KMS-11 (cell line): ENCODE results near the gene ARMH2.

ENCODE experiments used
- H2AFZ ChIP-seq: fragments of 200-600 bp; sonication (generic); 2 replicates; pipeline ENCODE4 v1.6.1; 2016; ENCODE audit warnings: antibody characterized with exemption, mixed run types, low read depth
- H3K27ac ChIP-seq: fragments of 200-600 bp; sonication (generic); 2 replicates; pipeline ENCODE4 v1.6.1; 2016; ENCODE audit warnings: mild to moderate bottlenecking, mixed run types
- H3K27me3 ChIP-seq: fragments of 200-600 bp; sonication (generic); 2 replicates; pipeline ENCODE4 v1.6.1; 2017; ENCODE audit warnings: mild to moderate bottlenecking, low read depth, mixed run types, moderate library complexity; ENCODE audit not compliant: insufficient read depth
- H3K36me3 ChIP-seq: fragments of 200-600 bp; sonication (generic); 2 replicates; pipeline ENCODE4 v1.6.1; 2017; ENCODE audit warnings: mild to moderate bottlenecking, mixed run types; ENCODE audit not compliant: insufficient read depth
- H3K4me1 ChIP-seq: fragments of 200-600 bp; sonication (generic); 2 replicates; pipeline ENCODE4 v1.6.1; 2016; ENCODE audit warnings: mild to moderate bottlenecking, low read depth, mixed run types; ENCODE audit not compliant: poor library complexity, severe bottlenecking
- H3K4me2 ChIP-seq: fragments of 200-600 bp; sonication (generic); 2 replicates; pipeline ENCODE4 v1.7.0; 2016; ENCODE audit warnings: mild to moderate bottlenecking, mixed run types
- H3K4me3 ChIP-seq: fragments of 200-600 bp; sonication (generic); IDR thresholded peaks from 2 replicates; pipeline ENCODE4 v1.6.1; 2017; ENCODE audit warnings: low read depth, low read length, mixed read lengths; ENCODE audit not compliant: insufficient read depth
- H3K79me2 ChIP-seq: fragments of 200-600 bp; sonication (generic); 2 replicates; pipeline ENCODE4 v1.6.1; 2016; ENCODE audit warnings: low read depth, mixed run types; ENCODE audit not compliant: insufficient read depth
- H3K9ac ChIP-seq: fragments of 200-600 bp; sonication (generic); 2 replicates; pipeline ENCODE4 v1.6.1; 2016; ENCODE audit warnings: mild to moderate bottlenecking, mixed run types
- H4K20me1 ChIP-seq: fragments of 200-600 bp; sonication (generic); 2 replicates; pipeline ENCODE4 v1.6.1; 2016; ENCODE audit warnings: mild to moderate bottlenecking, mixed run types; ENCODE audit not compliant: insufficient read depth
- TF ChIP-seq, protein P1 (sequence below): fragments of 200-600 bp; sonication (generic); conservative IDR thresholded peaks from 2 replicates; pipeline ENCODE4 v1.6.1; 2017; ENCODE audit warnings: low read depth, mild to moderate bottlenecking, antibody characterized with exemption, low read length, moderate library complexity, mixed read lengths

ARMH2 gene

DNA sequence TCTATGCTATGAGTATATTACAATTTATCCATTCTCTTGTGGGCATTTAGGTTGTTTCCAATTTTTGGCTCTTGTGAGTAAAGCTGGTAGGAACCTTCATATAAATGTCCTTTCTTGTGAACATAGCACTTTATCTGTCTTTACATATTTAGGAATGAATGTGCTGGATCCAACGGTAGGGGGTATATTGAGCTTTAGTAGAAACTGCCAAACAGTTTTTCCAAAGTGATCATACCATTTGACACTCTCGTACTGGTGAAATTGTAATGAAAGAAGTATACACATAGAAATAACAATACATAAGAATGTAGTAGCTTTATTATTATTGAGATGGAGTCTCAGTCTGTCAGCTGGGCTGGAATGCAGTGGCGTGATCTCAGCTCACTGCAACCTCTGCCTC lies 30.9 kb upstream of the ARMH2 start:
- no peak overlapping the region for H3K9ac ChIP-seq
- no peaks in the 10 kb centered on the region for H3K36me3 ChIP-seq
- TF ChIP-seq, protein P1, sequence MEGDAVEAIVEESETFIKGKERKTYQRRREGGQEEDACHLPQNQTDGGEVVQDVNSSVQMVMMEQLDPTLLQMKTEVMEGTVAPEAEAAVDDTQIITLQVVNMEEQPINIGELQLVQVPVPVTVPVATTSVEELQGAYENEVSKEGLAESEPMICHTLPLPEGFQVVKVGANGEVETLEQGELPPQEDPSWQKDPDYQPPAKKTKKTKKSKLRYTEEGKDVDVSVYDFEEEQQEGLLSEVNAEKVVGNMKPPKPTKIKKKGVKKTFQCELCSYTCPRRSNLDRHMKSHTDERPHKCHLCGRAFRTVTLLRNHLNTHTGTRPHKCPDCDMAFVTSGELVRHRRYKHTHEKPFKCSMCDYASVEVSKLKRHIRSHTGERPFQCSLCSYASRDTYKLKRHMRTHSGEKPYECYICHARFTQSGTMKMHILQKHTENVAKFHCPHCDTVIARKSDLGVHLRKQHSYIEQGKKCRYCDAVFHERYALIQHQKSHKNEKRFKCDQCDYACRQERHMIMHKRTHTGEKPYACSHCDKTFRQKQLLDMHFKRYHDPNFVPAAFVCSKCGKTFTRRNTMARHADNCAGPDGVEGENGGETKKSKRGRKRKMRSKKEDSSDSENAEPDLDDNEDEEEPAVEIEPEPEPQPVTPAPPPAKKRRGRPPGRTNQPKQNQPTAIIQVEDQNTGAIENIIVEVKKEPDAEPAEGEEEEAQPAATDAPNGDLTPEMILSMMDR: no peak
- no peaks in the 10 kb centered on the region for H3K4me1 ChIP-seq
- no peak overlapping the region for H3K27ac ChIP-seq
- no peak overlapping the region for H3K4me3 ChIP-seq
- H4K20me1 ChIP-seq: no peaks in the 10 kb centered on the region
- H3K27me3 ChIP-seq: no peaks in the 10 kb centered on the region
- no peaks in the 10 kb centered on the region for H3K79me2 ChIP-seq
- no peak overlapping the region for H3K4me2 ChIP-seq
- H2AFZ ChIP-seq: no peak overlapping the region

DNA sequence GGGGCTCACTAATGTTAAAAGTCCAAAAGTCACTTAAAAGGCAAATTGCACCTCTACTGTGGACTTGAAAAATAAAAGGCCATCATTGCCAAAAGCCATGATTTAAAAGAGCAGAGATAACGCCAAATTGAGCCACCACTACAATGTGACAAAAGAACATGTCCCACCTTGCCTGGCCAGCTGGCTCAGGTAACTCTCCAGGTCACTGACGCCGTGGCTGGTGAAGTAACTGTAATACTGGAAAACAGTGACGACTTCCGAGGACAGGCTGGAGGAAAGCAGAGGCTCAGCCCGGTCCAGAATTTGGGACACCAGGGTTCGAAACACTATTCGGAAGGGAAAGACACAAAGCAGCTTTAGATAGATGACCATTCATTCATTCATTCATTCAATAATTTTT lies 29.3 kb upstream of the ARMH2 start:
- Histone ChIP-seq H3K36me3 (no peaks in the 10 kb centered on the region), H3K4me3 (no peak overlapping the region), H3K9ac (no peak overlapping the region), H2AFZ (no peak overlapping the region), H3K27me3 (no peaks in the 10 kb centered on the region), H4K20me1 (no peaks in the 10 kb centered on the region), H3K4me2 (no peak overlapping the region), H3K27ac (no peak overlapping the region), H3K4me1 (no peaks in the 10 kb centered on the region), H3K79me2 (no peaks in the 10 kb centered on the region)
- TF ChIP-seq, protein P1: no peak

DNA sequence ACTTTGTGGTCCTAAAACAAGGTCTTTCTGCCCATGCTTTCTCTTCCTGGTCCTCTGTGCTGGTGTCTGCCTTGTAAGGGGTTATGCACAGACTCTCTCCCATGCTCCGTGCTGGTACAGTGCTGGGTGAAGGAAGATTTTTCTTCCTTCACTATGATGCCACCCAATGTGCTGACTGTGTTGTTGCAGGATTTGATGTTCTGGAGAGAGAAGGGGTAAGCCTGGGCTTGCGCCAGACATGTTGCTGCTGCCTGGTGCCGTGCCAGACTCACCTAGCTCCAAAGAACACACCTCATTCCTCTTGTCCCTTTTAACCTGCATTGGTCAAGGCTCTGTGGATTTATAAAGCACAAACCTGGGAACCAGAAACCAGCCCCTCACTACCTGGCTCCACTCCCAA lies 28.4 kb upstream of the ARMH2 start:
- no peaks in the 10 kb centered on the region for H3K36me3 ChIP-seq
- no peak overlapping the region for H3K27ac ChIP-seq
- H3K27me3 ChIP-seq: no peaks in the 10 kb centered on the region
- H3K4me3 ChIP-seq: no peak overlapping the region
- no peak overlapping the region for H3K9ac ChIP-seq
- TF ChIP-seq, protein P1: no peak
- H2AFZ ChIP-seq: no peak overlapping the region
- H3K4me2 ChIP-seq: no peak overlapping the region
- H3K79me2 ChIP-seq: no peaks in the 10 kb centered on the region
- H4K20me1 ChIP-seq: no peaks in the 10 kb centered on the region
- H3K4me1 ChIP-seq: no peaks in the 10 kb centered on the region

DNA sequence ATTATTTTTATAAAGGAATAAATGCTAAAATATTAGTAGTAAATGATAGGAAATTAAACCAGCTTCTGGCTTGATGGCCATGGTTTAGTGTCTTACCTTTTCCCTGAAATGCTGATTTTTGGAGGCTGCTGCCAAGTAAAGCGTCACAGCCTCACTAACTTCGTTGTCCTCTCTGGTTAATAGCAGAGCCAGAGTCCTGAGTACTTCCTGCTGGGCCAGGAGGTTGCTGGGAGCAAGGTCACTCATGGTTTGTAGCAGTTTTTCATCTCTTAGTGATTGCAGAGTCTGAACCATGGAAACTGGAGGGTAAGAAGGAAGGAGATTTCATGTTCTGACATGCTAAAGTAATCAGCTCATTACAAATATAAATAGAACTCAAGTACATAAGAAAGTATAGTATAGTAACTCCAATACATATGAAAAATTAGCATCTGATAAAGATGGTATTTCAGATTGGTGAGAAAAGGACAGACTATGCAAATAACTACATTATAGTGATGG lies 26.5 kb upstream of the ARMH2 start:
- no peaks in the 10 kb centered on the region for H3K79me2 ChIP-seq
- H3K36me3 ChIP-seq: no peaks in the 10 kb centered on the region
- no peak overlapping the region for H3K4me3 ChIP-seq
- no peak overlapping the region for H3K4me2 ChIP-seq
- H3K27ac ChIP-seq: no peak overlapping the region
- TF ChIP-seq, protein P1: no peak
- no peak overlapping the region for H3K9ac ChIP-seq
- no peaks in the 10 kb centered on the region for H4K20me1 ChIP-seq
- H2AFZ ChIP-seq: no peak overlapping the region
- no peaks in the 10 kb centered on the region for H3K4me1 ChIP-seq
- no peaks in the 10 kb centered on the region for H3K27me3 ChIP-seq
